Measurements from ENCODE around the gene PPP1R8.

Gene PPP1R8

GRCh38 chr1:27883536-27883935, 53.0 kb downstream of the PPP1R8 start:
- peak overlapping the region; percentile 7 for H3K27ac ChIP-seq
- no peak for TF ChIP-seq CTCF (conservative IDR thresholded peaks at IDR 0.05; ENCODE audit: low read depth)
- DNase-seq (ENCODE audit: low spot score): no peak
- POLR2A ChIA-PET (ENCODE audit: low non-redundant PET): no interaction called here
- CTCF ChIA-PET: interaction anchor here (0.7 kb wide), 2 partner anchors 26 to 89 kb away, joined by 3 to 4 read pairs; no protein-coding TSS in a partner anchor

GRCh38 chr1:27884006-27884954, 53.7 kb downstream of the PPP1R8 start:
- no peak for DNase-seq (ENCODE audit: low spot score)
- ChIA-PET POLR2A (ENCODE audit: low non-redundant PET) (no interaction called here), CTCF (interaction anchor here (0.7 kb wide), 2 partner anchors 27 to 88 kb away, joined by 3 to 4 read pairs; no protein-coding TSS in a partner anchor)
- TF ChIP-seq CTCF (conservative IDR thresholded peaks at IDR 0.05; ENCODE audit: low read depth): no peak
- H3K27ac ChIP-seq: peak overlapping the region; percentile 7

- ChIA-PET CTCF (no interaction called here), POLR2A (ENCODE audit: low non-redundant PET) (no interaction called here)
- DNase-seq (ENCODE audit: low spot score): no peak
- no peak overlapping the region for H3K27ac ChIP-seq
- TF ChIP-seq CTCF (conservative IDR thresholded peaks at IDR 0.05; ENCODE audit: low read depth): no peak
Measured at GRCh38 chr1:27885114-27885528, 54.5 kb downstream of the PPP1R8 start.

- POLR2A ChIA-PET (ENCODE audit: low non-redundant PET): no interaction called here
- CTCF ChIA-PET: no interaction called here
- DNase-seq (ENCODE audit: low spot score): no peak
- no peak for TF ChIP-seq CTCF (conservative IDR thresholded peaks at IDR 0.05; ENCODE audit: low read depth)
- no peak overlapping the region for H3K27ac ChIP-seq
Measured at GRCh38 chr1:27885621-27886352, 55.2 kb downstream of the PPP1R8 start.

GRCh38 chr1:27886353-27886679, 55.7 kb downstream of the PPP1R8 start:
- POLR2A ChIA-PET (ENCODE audit: low non-redundant PET): no interaction called here
- no peak overlapping the region for H3K27ac ChIP-seq

More at GRCh38 chr1:27886353-27886679, 55.7 kb downstream of the PPP1R8 start:
- DNase-seq (ENCODE audit: low spot score): no peak
- CTCF ChIA-PET: interaction anchor here (0.6 kb wide), 1 partner anchor 341 kb away, joined by 4 read pairs; no protein-coding TSS in a partner anchor
- no peak for TF ChIP-seq CTCF (conservative IDR thresholded peaks at IDR 0.05; ENCODE audit: low read depth)
